Measurements from ENCODE around the gene ITGB8.

The ITGB8 gene

DNA sequence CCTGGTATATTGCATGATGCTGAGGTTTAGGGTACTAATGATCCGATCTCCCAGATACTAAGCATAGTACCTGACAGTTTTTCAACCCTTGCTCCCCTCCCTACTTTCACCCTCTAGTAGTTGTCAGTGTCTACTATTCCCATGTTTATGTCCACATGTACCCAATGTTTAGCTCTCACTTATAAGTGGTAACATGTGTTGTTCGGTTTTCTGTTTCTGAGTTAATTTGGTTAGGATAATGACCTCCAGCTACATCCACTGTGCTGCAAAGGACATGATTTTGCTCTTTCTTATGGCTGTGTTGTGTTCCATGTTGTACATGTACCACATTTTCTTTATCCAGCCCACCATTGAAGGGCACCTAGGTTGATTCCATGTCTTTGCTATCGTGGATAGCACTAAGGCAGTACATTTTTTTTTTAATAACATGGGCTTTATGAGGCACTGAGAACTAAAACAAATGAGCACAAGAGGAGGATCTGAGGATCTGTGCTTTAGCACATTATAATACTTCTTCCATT is 28.1 kb downstream of the ITGB8 start:
- H3K36me3 Mint-ChIP-seq (ENCODE audit: low read depth): peaks cover 17% of the 10 kb centered on the region
- peaks cover 33% of the 10 kb centered on the region for H3K4me1 Mint-ChIP-seq
- peak overlapping the region; percentile 17 to 87 (median 67) for H3K27ac Mint-ChIP-seq
- no peaks in the 10 kb centered on the region for H3K9me3 Mint-ChIP-seq
- TF ChIP-seq, protein P1, sequence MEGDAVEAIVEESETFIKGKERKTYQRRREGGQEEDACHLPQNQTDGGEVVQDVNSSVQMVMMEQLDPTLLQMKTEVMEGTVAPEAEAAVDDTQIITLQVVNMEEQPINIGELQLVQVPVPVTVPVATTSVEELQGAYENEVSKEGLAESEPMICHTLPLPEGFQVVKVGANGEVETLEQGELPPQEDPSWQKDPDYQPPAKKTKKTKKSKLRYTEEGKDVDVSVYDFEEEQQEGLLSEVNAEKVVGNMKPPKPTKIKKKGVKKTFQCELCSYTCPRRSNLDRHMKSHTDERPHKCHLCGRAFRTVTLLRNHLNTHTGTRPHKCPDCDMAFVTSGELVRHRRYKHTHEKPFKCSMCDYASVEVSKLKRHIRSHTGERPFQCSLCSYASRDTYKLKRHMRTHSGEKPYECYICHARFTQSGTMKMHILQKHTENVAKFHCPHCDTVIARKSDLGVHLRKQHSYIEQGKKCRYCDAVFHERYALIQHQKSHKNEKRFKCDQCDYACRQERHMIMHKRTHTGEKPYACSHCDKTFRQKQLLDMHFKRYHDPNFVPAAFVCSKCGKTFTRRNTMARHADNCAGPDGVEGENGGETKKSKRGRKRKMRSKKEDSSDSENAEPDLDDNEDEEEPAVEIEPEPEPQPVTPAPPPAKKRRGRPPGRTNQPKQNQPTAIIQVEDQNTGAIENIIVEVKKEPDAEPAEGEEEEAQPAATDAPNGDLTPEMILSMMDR (IDR thresholded peaks at IDR 0.05; ENCODE audit: unreplicated experiment in 3 of 3): no peak
- no peak overlapping the region for H3K4me3 Mint-ChIP-seq
- H3K27me3 Mint-ChIP-seq (ENCODE audit: low read depth): no peaks in the 10 kb centered on the region

DNA sequence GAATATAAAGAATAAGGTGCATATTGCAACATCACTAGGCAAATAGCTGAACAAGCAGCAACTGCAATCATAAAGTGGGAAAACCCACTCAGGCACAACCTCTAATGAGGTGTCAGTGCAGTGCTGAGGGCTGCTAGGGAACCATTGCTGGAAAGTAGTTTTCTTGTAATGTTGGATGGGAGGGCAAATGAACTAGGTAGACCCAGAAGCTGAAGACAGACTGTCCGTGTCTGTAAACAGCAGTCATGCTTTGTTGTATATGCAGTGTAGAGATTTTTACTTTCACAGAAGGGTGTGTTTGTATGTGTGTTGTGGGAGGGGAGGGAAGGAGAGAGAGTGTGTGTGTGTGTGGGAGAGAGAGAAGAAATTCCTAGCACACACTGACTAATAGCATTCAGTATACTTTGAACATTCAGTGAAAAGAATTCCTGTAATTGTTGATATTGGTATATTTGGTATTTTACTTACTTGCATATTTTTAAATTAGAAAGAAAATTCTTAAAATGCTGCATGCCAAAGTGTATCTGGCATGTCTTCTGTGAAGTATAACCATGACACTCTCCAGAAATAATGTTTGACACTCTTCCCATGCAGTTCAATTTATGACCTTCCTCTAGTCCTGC is 28.8 kb downstream of the ITGB8 start:
- Mint-ChIP-seq H3K27ac (peak overlapping the region; percentile 17 to 87 (median 67)), H3K9me3 (no peaks in the 10 kb centered on the region), H3K27me3 (ENCODE audit: low read depth) (no peaks in the 10 kb centered on the region), H3K4me1 (peaks cover 36% of the 10 kb centered on the region), H3K4me3 (no peak overlapping the region), H3K36me3 (ENCODE audit: low read depth) (peaks cover 22% of the 10 kb centered on the region)
- TF ChIP-seq, protein P1 (IDR thresholded peaks at IDR 0.05; ENCODE audit: unreplicated experiment in 3 of 3): no peak

DNA sequence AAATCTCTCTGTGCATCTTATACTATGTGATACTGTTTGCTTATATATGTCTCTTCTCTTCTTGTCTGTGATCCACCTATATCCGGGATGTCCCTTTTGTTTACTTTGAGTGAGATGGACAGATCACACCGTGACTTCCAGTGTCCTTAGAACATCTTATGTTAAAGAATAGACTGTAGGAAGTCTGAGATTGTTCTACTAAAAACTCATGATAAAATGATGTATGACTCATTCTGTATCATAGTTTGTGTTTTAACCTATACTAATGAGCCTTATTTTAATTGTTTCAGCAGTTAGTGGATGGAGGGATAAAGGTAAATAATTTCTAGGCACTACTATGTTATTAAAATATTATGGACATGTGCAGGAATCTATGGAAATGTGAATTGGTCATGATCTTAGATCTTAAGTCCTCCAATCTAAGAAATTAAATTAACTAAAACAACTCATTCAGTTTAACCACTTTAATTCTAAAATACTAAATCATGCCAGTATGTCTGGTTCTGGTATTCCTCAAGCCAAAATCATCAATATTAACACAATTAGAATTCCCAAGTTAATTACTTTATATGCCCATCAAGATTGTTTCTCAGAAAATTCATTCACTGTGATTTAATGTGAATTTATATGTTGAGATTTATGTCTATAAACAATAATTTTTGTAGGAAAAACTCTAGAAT is 32.0 kb downstream of the ITGB8 start:
- H3K9me3 Mint-ChIP-seq: no peaks in the 10 kb centered on the region
- H3K4me1 Mint-ChIP-seq: peaks cover 22% of the 10 kb centered on the region
- no peak overlapping the region for H3K4me3 Mint-ChIP-seq
- TF ChIP-seq, protein P1 (IDR thresholded peaks at IDR 0.05; ENCODE audit: unreplicated experiment in 3 of 3): no peak
- H3K27ac Mint-ChIP-seq: peak overlapping the region in 1 of 3 experiments; percentile 2
- no peaks in the 10 kb centered on the region for H3K27me3 Mint-ChIP-seq (ENCODE audit: low read depth)
- peaks cover 47% of the 10 kb centered on the region for H3K36me3 Mint-ChIP-seq (ENCODE audit: low read depth)

DNA sequence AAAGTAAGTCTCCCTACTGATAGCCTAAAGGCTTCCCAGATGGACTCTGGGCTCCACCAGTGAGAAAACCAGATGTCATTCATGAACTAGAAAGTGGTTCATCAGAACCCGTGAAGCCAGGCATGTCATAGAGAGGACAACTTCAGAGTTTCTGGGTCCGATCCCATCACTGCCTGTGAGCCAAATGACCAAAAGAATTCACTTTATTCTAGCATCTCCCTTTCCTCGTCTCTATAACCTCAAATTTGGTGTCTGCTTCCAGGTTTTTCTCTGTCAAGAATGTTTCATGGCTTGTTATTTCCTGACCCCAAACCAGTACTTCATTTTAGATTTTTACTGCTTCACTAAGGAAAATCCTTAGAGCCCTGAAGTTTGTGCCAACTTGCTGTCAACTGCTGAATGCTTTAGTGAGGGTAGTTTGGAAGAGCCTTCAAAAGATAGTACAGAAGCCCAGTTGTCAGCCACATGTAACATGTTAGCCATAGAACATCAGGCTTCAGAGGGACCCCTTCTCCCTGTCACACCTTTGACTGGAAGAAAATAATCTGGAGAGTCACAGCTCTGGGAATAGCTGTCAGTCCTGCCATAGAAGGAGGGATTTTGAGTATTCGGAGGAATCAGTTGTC is 34.0 kb downstream of the ITGB8 start:
- no peaks in the 10 kb centered on the region for H3K27me3 Mint-ChIP-seq (ENCODE audit: low read depth)
- TF ChIP-seq, protein P1 (IDR thresholded peaks at IDR 0.05; ENCODE audit: unreplicated experiment in 3 of 3): no peak
- H3K36me3 Mint-ChIP-seq (ENCODE audit: low read depth): peaks cover 62% of the 10 kb centered on the region
- H3K27ac Mint-ChIP-seq: peak overlapping the region; percentile 6 to 72 (median 25)
- H3K9me3 Mint-ChIP-seq: no peaks in the 10 kb centered on the region
- no peak overlapping the region for H3K4me3 Mint-ChIP-seq
- peaks cover 15% of the 10 kb centered on the region for H3K4me1 Mint-ChIP-seq

DNA sequence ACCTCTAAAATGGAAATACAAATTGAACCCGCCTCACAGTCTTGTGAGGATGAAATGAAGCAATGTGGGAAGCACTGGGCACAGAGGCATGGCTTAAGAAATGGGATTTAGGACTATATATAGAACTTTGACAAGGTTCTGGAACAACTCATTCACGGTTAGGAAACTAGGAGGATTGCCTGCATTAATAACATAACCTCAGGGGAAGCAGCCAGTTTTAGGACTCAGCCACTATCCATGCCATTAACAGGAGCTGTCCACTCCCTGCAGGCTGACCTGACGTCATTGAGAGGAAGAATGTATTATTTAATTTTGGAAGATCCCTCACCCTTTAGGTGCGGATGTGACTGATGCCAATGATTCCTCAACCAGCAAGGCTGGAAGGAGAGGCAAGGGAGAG is 34.8 kb downstream of the ITGB8 start:
- Mint-ChIP-seq H3K36me3 (ENCODE audit: low read depth) (peaks cover 65% of the 10 kb centered on the region), H3K4me3 (no peak overlapping the region), H3K27ac (no peak overlapping the region), H3K4me1 (peaks cover 12% of the 10 kb centered on the region), H3K27me3 (ENCODE audit: low read depth) (no peaks in the 10 kb centered on the region), H3K9me3 (no peaks in the 10 kb centered on the region)
- TF ChIP-seq, protein P1 (IDR thresholded peaks at IDR 0.05; ENCODE audit: unreplicated experiment in 3 of 3): no peak
